IPS-11a (cell line): ENCODE measurements around the gene ANXA5.
"Not testable (repeated sequence)": the region's sequence is repeated elsewhere in the genome, so short reads cannot be mapped to it uniquely, and the experiment has no call there.

Experiments used
- H3K4me3 ChIP-seq: one replicate; pipeline ENCODE4 v1.5.1; 2013; ENCODE audit warnings: low read depth, low read length, control low read depth

The ANXA5 gene

DNA sequence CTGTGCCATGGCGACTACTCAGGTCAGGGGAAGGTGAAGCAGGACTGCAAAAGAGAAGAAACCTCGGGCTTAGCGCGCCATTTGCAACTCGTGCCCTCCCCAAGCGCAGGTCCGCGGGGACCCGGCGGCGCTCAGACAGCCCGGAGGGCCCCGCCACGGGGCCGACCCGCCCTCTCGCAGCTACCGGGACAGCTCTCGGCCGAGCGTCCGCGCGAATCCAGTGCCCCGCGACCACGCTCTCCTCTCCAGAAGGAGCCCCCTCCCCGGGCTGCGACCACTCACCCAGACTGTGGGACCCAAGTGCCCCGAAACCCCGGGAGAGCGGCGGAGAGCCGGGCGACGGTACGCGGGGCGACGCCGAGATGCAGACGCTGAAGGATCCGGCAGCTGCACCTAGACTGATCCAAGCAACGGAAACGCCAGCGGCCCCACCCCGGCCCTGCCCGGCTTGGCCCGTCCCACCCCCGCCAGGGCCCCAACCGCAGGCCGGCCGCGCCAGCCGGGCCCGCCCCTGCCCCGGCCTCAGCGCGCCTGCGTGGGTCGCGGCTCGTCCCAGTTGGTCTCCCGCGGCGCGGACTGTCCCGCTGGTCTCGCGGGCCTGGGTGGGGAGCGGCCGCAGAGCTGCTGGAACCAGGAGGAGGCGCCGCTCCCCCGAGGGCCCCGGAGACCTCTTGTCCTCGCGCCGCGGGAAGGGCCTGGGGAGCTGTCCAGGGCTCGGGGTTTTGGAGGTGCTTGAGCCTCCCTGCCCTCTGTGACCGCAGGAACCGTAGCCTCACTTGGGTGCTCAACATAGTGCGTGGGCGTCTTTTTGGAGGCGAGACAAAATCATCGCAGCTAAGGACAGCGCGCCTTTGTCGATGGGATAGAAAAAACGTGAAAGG is at the start of gene ANXA5:
Gene ANXA5, minus strand, starts transcription at position 400 of the 881 bp plus-strand sequence. Its CDS starts 391 bp downstream, at position 9.
- H3K4me3 ChIP-seq = peak within 1 kb of the TSS; percentile 96

- H3K4me3 ChIP-seq = no peak overlapping the region
Observed at GRCh38 chr4:121742794-121743193, 46.0 kb upstream of the ANXA5 start.

DNA sequence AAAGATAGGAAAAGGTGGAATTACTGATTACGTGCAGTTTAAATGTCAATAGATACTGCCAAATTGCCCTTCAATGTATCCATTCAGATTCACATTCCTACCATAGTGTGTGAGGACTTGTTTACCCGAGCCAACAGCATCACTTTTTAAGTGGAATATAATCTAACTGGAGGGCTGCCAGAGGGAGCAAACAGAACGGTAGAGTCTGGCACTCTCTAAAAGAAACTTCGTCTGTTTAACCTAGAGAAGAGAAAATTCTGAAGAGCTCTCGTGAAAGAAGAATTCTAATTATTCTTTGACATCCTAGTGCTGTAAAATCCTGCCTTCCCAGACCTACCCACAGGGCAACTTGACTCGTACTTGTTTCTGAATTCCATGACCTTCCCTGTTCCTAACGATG is 45.0 kb upstream of the ANXA5 start:
- no peak overlapping the region for H3K4me3 ChIP-seq

GRCh38 chr4:121740796-121741409 is 44.1 kb upstream of the ANXA5 start:
- H3K4me3 ChIP-seq = no peak overlapping the region

DNA sequence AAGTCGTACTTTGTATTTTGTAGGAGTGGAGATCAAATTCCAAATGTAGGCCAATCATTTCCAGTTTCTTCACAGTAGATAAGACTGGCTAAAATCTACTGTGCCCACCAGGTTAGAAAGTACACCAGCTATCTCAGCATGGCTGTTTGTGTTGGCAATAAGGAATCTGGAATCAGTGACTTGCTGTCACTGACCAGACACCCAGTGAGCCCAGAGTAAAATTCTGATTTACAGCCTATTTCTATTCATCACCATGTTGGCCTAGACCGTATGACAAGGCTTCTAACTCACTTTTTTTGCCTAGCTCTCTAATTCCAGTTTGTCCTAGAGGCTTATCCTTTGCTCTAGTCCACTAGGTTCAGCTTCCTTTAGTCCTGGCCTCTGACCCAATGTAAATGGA is 42.8 kb upstream of the ANXA5 start:
- no peak overlapping the region for H3K4me3 ChIP-seq

DNA sequence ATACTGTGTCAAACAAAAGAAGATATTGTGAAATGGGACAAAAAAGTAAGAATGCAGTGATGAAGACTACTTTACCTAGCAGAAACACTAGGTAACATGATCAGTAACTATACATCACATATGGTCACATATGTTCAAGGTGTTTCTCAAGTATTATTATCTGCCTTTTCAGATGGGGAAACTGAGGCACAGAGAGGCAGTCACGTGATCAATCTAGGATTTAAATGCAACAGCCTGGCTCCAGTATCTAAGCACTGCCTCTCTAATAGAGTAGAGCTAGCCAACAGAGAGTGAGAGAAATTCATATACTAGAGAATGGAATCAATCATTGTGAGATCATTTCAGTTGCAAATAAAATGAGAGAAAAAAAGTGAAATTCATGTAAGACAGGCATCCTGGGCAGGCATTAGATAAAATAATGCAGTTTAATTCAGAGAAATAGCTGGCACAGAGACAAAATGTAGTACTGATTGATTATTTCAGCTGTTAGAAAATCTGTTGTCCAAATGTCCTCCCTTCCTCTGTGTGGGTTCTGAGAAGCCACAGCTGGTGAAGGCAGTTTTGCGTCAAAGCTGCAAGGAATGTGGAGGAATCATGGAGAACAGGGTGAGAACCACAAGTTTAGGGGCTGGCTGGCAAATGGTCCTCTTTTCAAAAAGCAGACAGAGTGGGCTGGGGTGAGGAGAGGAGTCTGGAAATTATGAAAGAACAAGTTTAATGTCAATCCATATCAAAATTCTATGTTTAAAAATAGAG is 42.2 kb upstream of the ANXA5 start:
- H3K4me3 ChIP-seq = no peak overlapping the region

- H3K4me3 ChIP-seq = no peak overlapping the region
Observed at GRCh38 chr4:121737846-121738554, 41.2 kb upstream of the ANXA5 start.

- no peak overlapping the region for H3K4me3 ChIP-seq
Observed at GRCh38 chr4:121736735-121737351, 40.1 kb upstream of the ANXA5 start.

DNA sequence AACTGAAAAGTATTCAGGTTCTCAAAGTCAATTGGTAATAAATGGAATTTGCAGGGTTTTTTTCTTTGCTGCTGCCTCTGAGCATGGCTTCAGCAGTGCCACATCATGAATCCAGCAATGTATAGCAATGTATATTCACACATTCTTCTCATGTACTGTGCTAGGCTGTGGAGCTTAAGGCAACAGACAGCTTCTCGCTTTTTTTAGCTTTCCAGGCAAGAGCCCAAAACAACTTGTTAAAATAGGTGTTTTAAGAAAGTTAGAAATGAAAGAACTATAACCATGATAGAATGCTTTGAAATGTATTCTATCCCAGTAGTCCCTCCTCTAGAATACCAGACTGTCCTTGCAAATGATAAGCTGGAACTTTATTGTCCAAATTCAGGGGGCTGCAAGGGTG is 37.8 kb upstream of the ANXA5 start:
- H3K4me3 ChIP-seq = no peak overlapping the region

- no peak overlapping the region for H3K4me3 ChIP-seq
Observed at GRCh38 chr4:121733942-121734341, 37.2 kb upstream of the ANXA5 start.

DNA sequence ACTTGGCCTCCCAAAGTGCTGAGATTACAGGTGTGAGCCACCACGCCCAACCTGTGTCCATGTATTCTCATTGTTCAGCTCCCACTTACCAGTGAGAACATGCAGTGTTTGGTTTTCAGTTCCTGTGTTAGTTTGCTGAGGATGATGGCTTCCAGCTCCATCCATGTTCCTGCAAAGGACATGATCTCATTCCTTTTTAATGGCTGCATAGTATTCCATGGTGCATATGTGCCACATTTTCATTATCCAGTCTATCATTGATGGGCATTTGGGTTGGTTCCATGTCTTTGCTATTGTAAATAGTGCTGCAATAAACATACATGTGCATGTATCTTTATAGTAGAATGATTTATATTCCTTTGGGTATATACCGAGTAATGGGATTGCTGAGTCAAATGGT is 33.0 kb upstream of the ANXA5 start:
- not testable (repeated sequence) for H3K4me3 ChIP-seq

DNA sequence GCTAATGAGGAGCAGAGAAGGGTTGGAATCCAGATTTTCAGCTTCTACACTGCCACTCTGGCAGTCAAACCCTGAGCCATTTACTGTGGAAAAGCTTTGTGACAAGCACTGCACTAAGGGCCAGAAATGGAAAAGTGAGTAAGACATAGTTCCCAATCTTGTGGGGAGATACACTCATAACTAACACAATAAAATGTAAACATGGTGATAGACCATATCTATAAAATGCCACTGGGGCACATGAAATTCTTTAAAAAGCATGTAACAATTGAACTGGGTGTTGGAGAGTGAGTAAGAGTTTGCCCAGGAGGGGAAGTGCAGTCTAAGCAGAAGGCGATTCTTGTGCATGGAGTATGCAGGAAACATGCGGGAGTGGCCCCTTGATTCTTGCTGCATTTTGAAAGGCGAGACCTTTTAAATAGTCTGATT is 32.0 kb upstream of the ANXA5 start:
- H3K4me3 ChIP-seq = no peak overlapping the region

GRCh38 chr4:121728066-121728465 is 31.3 kb upstream of the ANXA5 start:
- H3K4me3 ChIP-seq = no peak overlapping the region

- H3K4me3 ChIP-seq = no peak overlapping the region
Observed at GRCh38 chr4:121726642-121727268, 30.0 kb upstream of the ANXA5 start.

DNA sequence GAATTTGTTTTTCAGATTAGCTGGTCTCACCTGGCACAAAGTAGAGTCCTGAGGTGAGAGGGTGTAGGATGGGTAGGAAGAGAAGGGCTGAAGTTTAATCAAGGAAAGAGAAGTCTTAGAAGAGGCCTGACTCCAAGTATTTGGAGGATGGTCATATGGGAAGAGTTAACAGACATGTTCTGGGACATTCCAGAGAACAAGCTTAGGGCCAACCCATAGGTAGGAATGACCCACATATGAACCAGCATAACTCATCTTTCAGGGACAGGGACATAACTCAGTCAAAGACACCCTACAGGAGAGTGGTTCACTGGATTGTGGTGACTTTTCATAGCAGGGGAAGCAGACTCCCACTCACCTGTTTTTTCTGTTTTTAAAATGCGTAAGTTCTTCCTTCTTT is 27.9 kb upstream of the ANXA5 start:
- H3K4me3 ChIP-seq = no peak overlapping the region

DNA sequence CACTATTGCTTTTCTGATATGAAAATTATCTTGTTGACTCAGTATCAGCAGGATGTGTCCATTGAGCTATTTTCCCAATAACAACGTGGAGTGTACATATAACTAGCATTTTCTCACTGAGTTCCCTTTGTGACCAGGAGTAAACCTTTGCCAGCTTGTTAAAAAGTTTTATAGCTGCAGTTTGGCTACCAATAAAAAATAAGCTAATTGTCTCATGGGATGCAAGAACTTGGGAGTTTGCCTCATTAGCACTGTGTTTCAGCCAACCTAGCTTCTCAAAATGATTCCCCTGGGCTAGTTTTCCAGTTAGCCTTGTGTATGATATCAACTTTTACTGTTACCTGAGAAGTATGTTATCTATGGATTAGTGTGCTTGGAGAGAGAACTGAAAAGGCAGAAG is 24.9 kb upstream of the ANXA5 start:
- no peak overlapping the region for H3K4me3 ChIP-seq

DNA sequence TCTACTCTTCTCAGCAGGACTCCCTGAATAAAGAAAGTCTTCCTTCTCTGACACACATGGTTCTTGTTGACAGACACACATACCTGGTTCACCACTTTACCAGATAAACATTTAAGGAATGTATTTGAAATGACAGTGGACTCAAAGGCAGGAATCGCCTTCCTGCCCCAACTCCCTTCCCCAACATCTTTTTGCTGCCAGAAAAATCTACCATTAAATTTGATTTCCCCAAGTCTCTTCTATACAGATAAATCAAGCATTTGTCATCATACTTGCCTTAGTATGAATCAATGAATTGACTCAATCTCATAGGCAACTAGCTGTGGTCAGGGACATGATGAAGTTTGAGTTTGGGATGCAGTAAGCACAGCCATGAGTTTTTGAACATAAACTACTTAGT is 23.3 kb upstream of the ANXA5 start:
- H3K4me3 ChIP-seq = no peak overlapping the region

- H3K4me3 ChIP-seq = no peak overlapping the region
Observed at GRCh38 chr4:121717680-121718237, 21.0 kb upstream of the ANXA5 start.

DNA sequence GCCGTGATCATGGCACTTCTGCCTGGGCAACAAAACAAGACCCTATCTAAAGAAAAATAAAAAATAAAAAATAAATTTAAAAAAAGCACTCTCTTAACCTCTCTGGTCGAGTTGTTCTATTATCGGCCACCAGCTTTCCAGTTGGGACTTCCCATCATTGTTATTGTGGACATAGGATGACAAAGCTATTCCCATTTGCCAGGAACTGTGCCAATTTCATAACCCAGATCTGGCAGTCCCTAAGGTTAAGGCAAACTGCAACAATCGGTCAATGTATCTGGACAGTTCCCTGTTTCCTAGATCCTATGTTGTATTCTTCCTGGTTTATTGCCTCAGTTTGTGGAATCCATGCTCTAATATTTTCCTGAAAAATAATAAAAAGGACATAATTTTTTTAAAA is 17.8 kb upstream of the ANXA5 start:
- no peak overlapping the region for H3K4me3 ChIP-seq

- H3K4me3 ChIP-seq = no peak overlapping the region
Observed at GRCh38 chr4:121712783-121713182, 16.0 kb upstream of the ANXA5 start.
